Fibroblast of lung (primary cell): Measurements from ENCODE around the gene KLHL17. TPM values are rescaled to one million over a fixed set of nuclear protein-coding genes. Genes with fewer than 3 reads are reported as not detected.

Source experiments
- DNase-seq, 2 donors: peaks; one replicate each; pipeline versions ENCODE4 v3.0.0 to v3.0.0-alpha.2; 2010; ENCODE audit warnings: low read depth in 2 of 2
- H2AFZ ChIP-seq: 2 replicates; pipeline ENCODE4 v1.5.1; 2012; ENCODE audit warnings: low read length, control low read depth, inconsistent platforms
- H3K27ac ChIP-seq: 2 replicates; pipeline ENCODE4 v1.5.1; 2011; ENCODE audit warnings: low read length, control low read depth; ENCODE audit not compliant: insufficient read depth
- H3K27me3 ChIP-seq: 2 replicates; pipeline ENCODE4 v1.5.1; 2011; ENCODE audit warnings: mild to moderate bottlenecking, low read length; ENCODE audit not compliant: control insufficient read depth, insufficient read depth
- H3K36me3 ChIP-seq: 2 replicates; pipeline ENCODE4 v1.5.1; 2011; ENCODE audit warnings: low read length; ENCODE audit not compliant: control insufficient read depth, insufficient read depth
- H3K4me1 ChIP-seq: 2 replicates; pipeline ENCODE4 v1.5.1; 2011; ENCODE audit warnings: low read length; ENCODE audit not compliant: control insufficient read depth, insufficient read depth; ENCODE audit errors: extremely low read depth
- H3K4me2 ChIP-seq: 2 replicates; pipeline ENCODE4 v1.5.1; 2011; ENCODE audit warnings: low read length, control low read depth; ENCODE audit not compliant: insufficient read depth; ENCODE audit errors: extremely low read depth
- H3K4me3 ChIP-seq, 4 experiments: fragments of 200-600 bp in 1 of 4; sonication (generic) in 1 of 4; replicated peaks in 1 of 4; 2 replicates each; pipeline ENCODE4 v1.5.1; 2011 to 2016; ENCODE audit warnings: low read length in 4 of 4, low read depth in 3 of 4, mild to moderate bottlenecking in 3 of 4, control low read depth in 2 of 4, inconsistent platforms in 1 of 4, mixed read lengths in 1 of 4; ENCODE audit not compliant: insufficient read depth in 1 of 4; ENCODE audit errors: control extremely low read depth in 1 of 4
- H3K79me2 ChIP-seq: 2 replicates; pipeline ENCODE4 v1.5.1; 2012; ENCODE audit warnings: mild to moderate bottlenecking, low read length, inconsistent platforms; ENCODE audit not compliant: control insufficient read depth, insufficient read depth
- H3K9ac ChIP-seq: 2 replicates; pipeline ENCODE4 v1.5.1; 2011; ENCODE audit warnings: mild to moderate bottlenecking, low read length, control low read depth; ENCODE audit not compliant: insufficient read depth
- H3K9me3 ChIP-seq: 2 replicates; pipeline ENCODE4 v1.5.1; 2012; ENCODE audit warnings: low read depth, low read length; ENCODE audit not compliant: control insufficient read depth, insufficient read depth
- H4K20me1 ChIP-seq: 2 replicates; pipeline ENCODE4 v1.5.1; 2011; ENCODE audit warnings: low read length; ENCODE audit not compliant: control insufficient read depth, insufficient read depth; ENCODE audit errors: extremely low read depth
- CTCF ChIP-seq, 2 donors: IDR thresholded peaks in 1 of 2; conservative IDR thresholded peaks in 1 of 2; 1 replicate in 1 of 2; 2 replicates in 1 of 2; pipeline ENCODE4 v1.5.1; 2011 to 2012; ENCODE audit warnings: low read length in 2 of 2, control low read depth in 1 of 2, inconsistent platforms in 1 of 2, low read depth in 1 of 2, mild to moderate bottlenecking in 1 of 2
- EZH2 ChIP-seq: IDR thresholded peaks from 2 replicates; pipeline ENCODE4 v1.5.1; 2012; ENCODE audit warnings: low read length, control low read depth, mild to moderate bottlenecking; ENCODE audit errors: missing control alignments
- polyA plus RNA-seq, 2 donors: library from polyadenylated mRNA; depleted of rRNA in 1 of 2; stranded (reverse) in 1 of 2; unstranded in 1 of 2; fragments of >200 nt; gene quantifications; 2 replicates each; pipeline ENCODE4 v1.2.1, GENCODE V29; 2011 to 2012; ENCODE audit warnings: missing spikeins in 1 of 2
- total RNA-seq: library from RNA; depleted of rRNA; stranded (reverse); fragments of >200 nt; gene quantifications from 2 replicates; pipeline ENCODE4 v1.2.1, GENCODE V29; 2014

The KLHL17 gene
- total and polyA plus RNA-seq, 2 donors (not counting 1 experiment from before 2014, with no cell fraction given): 4.7 to 7.4 TPM

- Histone ChIP-seq H3K4me1 (no peaks in the 10 kb centered on the region), H3K27me3 (peaks cover 2% of the 10 kb centered on the region), H2AFZ (no peak overlapping the region), H3K36me3 (no peaks in the 10 kb centered on the region), H3K4me2 (no peak overlapping the region), H3K4me3 (no peak overlapping the region), H3K9ac (no peak overlapping the region), H3K9me3 (no peaks in the 10 kb centered on the region), H3K27ac (no peak overlapping the region), H3K79me2 (no peaks in the 10 kb centered on the region), H4K20me1 (no peaks in the 10 kb centered on the region)
- DNase-seq: no peak
- no peak for TF ChIP-seq EZH2
- TF ChIP-seq CTCF (conservative IDR thresholded peaks at IDR 0.05 in 1 of 2, IDR thresholded peaks at IDR 0.05 in 1 of 2; ENCODE audit: low read depth in 1 of 2, low read length in 2 of 2): no peak
Observed at GRCh38 chr1:978069-978834, 17.9 kb downstream of the KLHL17 start.

DNA sequence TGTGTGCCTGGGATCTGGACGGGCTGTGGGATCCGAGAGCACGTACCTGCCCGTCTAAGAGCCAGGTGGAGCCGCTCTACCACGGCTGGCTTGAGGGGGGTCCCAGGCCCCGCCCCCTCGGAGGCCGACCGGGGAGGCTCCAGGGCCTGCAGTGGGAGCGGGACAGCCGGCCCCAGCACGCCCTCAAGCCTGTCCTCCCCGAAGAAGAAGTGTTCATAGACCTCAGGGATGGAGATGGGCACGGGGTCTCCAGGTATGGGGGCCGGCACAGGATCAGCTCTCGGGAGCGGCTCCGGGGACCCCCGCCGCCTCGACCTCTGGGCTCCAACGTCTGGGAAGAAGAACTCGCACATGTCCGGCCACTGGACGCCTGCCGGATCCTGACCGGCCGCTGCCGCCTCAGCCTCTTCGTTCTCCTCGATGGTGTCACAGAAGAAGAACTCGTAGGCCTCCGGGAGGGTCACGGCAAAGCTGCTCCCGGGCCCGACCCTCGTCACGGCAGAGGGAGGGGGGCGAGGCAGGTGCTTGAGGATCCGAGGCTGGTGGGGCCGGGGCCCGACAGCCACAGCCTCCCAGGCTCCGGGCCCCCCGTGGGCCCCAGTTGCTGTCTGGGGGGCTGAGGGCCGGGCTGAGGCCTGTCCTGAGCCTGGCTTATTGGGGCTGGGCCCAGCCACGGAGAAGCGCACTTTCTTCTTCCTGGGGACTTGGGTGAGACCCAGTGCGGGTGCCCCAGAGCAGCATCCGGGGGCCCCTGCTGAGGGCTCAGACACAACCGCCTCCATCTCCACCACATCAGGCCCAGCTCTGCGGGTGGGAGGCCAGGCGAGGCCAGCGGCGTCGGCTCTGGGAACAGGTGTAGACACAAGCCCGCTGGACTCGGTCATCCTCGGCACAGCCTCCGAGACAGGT, 18.7 kb downstream of the KLHL17 start:
- H3K79me2 ChIP-seq: no peaks in the 10 kb centered on the region
- no peaks in the 10 kb centered on the region for H4K20me1 ChIP-seq
- DNase-seq: no peak
- H3K27me3 ChIP-seq: peaks cover 2% of the 10 kb centered on the region
- H3K36me3 ChIP-seq: no peaks in the 10 kb centered on the region
- H3K9ac ChIP-seq: no peak overlapping the region
- H2AFZ ChIP-seq: no peak overlapping the region
- H3K27ac ChIP-seq: no peak overlapping the region
- no peak overlapping the region for H3K4me2 ChIP-seq
- TF ChIP-seq CTCF (conservative IDR thresholded peaks at IDR 0.05 in 1 of 2, IDR thresholded peaks at IDR 0.05 in 1 of 2; ENCODE audit: low read depth in 1 of 2, low read length in 2 of 2) (no peak), EZH2 (no peak)
- H3K4me1 ChIP-seq: no peaks in the 10 kb centered on the region
- H3K4me3 ChIP-seq: no peak overlapping the region
- H3K9me3 ChIP-seq: no peaks in the 10 kb centered on the region

DNA sequence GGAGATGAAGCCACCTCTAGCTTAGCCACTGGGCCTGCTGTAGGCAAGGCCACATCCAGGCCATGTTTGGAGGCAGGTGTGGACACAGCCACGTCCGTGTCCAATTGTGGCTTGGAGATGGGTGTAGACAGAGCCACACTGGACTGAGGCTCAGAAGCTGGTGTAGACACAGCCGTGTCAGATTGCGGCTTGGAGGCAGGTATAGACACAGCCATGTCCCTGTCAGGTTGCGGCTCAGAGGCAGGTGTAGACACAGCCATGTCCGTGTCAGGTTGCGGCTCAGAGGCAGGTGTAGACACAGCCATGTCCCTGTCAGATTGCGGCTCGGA, 19.3 kb downstream of the KLHL17 start:
- Histone ChIP-seq H3K4me1 (no peaks in the 10 kb centered on the region), H2AFZ (no peak overlapping the region), H4K20me1 (no peaks in the 10 kb centered on the region), H3K4me3 (no peak overlapping the region), H3K79me2 (no peaks in the 10 kb centered on the region), H3K9me3 (no peaks in the 10 kb centered on the region), H3K4me2 (no peak overlapping the region), H3K9ac (no peak overlapping the region), H3K27me3 (peaks cover 2% of the 10 kb centered on the region), H3K36me3 (no peaks in the 10 kb centered on the region), H3K27ac (no peak overlapping the region)
- no peak for DNase-seq
- TF ChIP-seq EZH2: no peak
- TF ChIP-seq CTCF (conservative IDR thresholded peaks at IDR 0.05 in 1 of 2, IDR thresholded peaks at IDR 0.05 in 1 of 2; ENCODE audit: low read depth in 1 of 2, low read length in 2 of 2): no peak
